Posterior vena cava (tissue), 2 donors: Measurements from ENCODE around the gene CTBP2. TPM values are rescaled to one million over a fixed set of nuclear protein-coding genes. Genes with fewer than 3 reads are reported as not detected.

Experiments used
- DNase-seq: peaks from one replicate; pipeline ENCODE4 v3.0.0-alpha.2; 2020; ENCODE audit warnings: low spot score
- intact Hi-C, 2 donors: fragments of 100-400 bp; cut with DNase I; formaldehyde crosslinking; loops; one replicate each; pipeline versions ENCODE4 v1.14.1 to v1.14.2; 2022 to 2023
- long read RNA-seq, 2 donors: library from polyadenylated mRNA; unstranded; transcript quantifications; one replicate each; pipeline ENCODE4 v2.0.0, GENCODE V29; 2020 to 2021
- total RNA-seq, 2 donors: library from RNA; stranded (reverse); fragmentation: NEBNext Ultra II Directional; extraction: Animal tissue kit (Norgen Biotek cat#: 25700); gene quantifications; one replicate each; pipeline ENCODE4 v1.2.1, GENCODE V29; 2021
- donor health status: DM: yes; HTN: yes; CAD: no.
- donor health status: DM: yes; HTN: yes; CAD: no.

CTBP2 gene
- 10 to 100 TPM; 44.4 to 47.3 TPM for total RNA-seq
- long read RNA-seq, donor 1, full-length matches to known transcripts = 8 of 25 reads
- long read RNA-seq, donor 1, partial matches to known transcripts = 3 of 25 reads
- long read RNA-seq, donor 1, other reads (novel, unspliced or antisense) = 14 of 25 reads
- long read RNA-seq, donor 2, full-length matches to known transcripts = 16 of 64 reads
- long read RNA-seq, donor 2, partial matches to known transcripts = 7 of 64 reads
- long read RNA-seq, donor 2, other reads (novel, unspliced or antisense) = 41 of 64 reads

GRCh38 chr10:125159932-125160855 lies at the start of gene CTBP2:
TSS of gene CTBP2 (minus strand) at chr10:125160563.
- no peak for DNase-seq
- intact Hi-C loops = loop anchor here in 1 of 2 donors (10.0 kb wide), 1 partner anchor 105 kb away; no protein-coding TSS in a partner anchor

GRCh38 chr10:125209591-125210355 lies 49.4 kb upstream of the CTBP2 start:
- no peak for DNase-seq
- intact Hi-C loops = no loop called here

DNA sequence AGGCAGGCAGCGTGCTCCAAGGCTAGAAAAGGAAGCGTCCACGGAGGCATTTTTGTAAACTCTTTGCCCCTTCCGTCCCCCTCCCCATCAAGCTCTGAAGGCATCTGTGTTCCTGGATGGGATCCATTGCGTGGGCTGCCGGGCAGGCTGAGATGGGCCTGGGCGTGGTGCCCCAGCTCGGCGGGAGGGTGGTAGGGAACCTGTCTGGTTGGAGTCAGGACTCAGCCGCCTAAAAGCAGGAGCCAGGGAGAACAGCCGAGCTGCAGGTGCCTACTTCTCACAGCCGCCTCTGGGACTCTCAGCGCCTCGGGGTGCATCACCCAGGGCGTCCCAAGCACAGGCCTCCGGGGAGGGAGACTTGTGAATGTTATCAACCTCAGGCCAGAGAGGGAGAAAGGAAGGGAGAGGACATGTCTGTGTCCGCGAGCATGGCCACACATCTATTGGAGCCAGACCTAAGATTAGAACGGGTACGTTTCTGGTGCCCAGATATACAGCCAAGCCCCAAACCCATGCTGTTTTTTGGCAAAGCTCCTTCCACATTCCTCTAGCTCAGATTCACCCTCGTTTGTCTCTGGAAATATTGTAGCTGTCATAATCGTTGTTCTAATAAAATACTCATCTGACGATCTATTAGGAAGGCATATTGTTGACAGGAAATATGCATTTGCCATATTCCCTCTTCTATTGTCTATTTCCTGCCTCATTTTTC lies 48.6 kb upstream of the CTBP2 start:
- intact Hi-C loops = no loop called here
- peak; percentile 72 for DNase-seq

DNA sequence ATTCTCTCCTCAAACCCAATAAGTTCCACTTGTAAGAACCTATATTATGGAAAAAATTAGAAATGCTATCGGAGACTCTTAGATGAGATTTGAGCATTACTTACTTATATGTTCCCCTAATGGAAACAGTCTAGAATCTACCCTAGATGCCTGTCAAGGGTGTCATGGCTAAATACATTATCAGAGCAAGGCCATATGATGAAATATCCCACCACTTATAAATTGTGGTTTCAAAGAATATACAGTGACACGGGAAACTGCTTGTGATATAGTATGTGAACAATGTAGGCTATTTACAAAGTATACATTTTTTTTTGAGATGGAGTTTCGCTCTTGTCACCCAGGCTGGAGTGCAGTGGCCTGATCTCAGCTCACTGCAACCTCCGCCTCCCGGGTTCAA lies 46.3 kb upstream of the CTBP2 start:
- no peak for DNase-seq
- intact Hi-C loops = no loop called here

- intact Hi-C loops = no loop called here
- DNase-seq = peak; percentile 32
These were observed 45.1 kb upstream of the CTBP2 start for GRCh38 chr10:125205431-125205830.

GRCh38 chr10:125204400-125204799 lies 44.0 kb upstream of the CTBP2 start:
- intact Hi-C loops = no loop called here
- peak; percentile 59 for DNase-seq

DNA sequence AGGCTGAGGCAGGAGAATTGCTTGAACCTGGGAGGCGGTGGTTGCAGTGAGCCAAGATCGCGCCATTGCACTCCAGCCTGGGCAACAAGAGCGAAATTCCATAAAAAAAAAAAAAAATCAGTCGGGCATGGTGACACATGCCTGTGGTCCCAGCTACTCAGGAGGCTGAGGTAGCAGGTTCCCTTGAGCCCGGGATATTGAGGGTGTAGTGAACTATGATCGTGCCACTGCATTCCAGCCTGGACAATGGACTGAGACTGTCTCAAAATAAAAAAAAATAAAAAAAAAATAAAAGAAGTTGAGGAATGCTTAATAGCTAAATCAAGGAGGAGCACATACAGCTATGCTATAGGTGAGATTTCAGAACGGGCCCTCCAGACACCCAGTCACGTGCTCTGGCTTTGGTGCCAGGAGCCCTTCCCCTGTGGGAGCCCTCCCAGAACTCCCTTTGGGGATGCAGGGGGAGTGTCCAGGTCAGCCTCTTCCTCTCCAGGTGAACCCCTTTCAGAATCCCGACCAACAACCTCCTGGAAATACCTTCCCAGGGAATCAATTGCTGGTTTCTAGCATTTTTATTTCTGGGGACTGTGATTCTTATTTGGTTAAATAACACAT lies 42.9 kb upstream of the CTBP2 start:
- DNase-seq = peak; percentile 53
- intact Hi-C loops = no loop called here

DNA sequence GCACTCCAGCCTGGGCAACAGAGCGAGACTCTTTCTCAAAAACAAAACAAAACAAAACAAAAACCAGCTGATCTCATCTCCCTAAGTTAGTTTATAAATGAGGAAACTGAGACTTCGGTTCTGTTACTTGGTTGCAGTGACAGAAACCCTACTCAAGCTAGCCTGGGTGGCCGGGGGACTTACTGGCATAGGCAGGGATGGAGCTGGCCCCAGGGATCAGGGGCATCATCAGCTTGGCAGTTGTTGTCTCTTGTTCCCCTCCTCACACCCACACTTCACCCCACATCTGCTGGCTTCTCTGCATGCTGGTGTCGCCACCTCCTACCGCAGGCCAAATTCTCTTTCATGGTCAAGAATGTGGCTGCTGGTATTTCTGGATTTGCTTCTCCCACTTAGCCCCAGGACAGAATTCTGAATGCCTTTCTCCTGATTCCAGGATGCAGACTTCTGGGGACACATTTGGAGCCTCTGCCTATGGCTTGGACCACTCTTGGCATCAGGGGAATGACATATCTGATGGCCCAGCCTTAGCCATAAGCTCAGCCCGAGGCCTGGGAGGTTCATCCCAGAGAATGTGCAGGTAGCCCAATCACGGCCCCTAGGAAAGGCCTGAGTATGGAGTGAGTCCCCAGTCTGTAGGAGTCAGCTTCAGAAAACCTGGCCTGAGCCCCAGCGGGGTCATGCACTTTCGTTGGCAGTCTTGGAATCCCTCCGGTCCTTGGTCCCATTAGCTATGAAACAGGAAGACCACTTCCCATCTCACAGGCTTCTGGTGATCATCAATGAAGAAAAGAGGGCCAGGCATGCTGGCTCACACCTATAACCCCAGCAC lies 41.6 kb upstream of the CTBP2 start:
- intact Hi-C loops = no loop called here
- DNase-seq = peak; percentile 50

DNA sequence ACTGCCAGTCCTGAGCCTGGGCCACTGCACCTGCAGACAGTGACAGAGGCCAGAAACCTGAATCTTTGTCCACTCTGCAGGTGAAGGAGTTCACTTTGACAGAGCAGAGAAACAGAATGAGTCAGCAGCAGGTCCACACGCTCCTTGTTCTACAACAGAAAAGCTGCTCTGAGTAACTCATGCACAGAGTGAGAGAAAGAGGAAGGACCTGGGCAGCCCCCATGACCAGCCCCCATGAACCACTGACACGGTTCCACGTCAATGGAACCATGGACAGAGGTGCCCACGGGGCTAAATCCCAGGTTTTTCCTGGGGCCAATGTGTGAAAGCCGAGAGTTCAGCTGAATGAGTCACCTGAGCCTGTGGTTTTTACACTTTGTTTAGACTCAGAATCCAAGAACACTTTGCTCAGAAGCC lies 40.8 kb upstream of the CTBP2 start:
- DNase-seq = no peak
- intact Hi-C loops = no loop called here

DNA sequence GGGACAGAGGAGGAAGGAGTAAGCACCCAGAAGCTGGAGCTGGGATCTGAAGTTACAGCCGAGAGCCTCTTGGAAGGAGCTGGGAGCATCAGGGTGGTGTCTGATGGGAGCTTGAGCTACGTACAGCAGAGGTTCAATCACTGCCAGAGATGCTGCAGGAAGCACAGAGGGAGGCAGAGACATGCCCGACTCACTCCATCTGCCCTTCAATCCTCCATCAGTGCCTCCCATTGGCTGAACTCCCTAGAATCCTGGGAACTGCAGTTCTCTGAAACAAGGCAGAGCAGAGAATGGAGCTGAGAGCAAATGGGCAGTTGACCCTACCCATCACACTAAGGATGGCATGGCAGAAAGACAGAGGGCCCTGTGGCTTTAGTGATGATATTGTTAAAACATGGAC lies 40.0 kb upstream of the CTBP2 start:
- no peak for DNase-seq
- intact Hi-C loops = no loop called here

GRCh38 chr10:125199270-125199669 lies 38.9 kb upstream of the CTBP2 start:
- intact Hi-C loops = no loop called here
- DNase-seq = no peak

DNA sequence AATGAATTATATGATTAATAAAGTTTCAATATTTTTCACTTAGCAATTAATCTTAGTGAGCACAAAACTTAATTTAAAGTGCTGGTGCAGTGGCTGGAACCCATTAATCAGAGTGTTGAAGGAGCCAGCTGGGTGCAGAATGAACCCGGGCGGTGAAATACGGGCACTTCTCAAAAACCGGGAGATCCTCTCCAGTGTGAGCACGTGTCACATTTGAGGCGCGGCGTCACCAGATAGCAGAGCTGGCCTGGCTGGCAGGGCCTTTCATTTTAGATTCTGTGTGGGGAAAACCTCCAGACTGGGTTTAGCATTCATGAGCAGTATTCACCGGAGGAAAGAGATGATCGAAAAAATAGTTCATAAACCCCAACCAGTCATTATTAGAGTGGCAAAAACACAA lies 34.5 kb upstream of the CTBP2 start:
- intact Hi-C loops = no loop called here
- DNase-seq = no peak

DNA sequence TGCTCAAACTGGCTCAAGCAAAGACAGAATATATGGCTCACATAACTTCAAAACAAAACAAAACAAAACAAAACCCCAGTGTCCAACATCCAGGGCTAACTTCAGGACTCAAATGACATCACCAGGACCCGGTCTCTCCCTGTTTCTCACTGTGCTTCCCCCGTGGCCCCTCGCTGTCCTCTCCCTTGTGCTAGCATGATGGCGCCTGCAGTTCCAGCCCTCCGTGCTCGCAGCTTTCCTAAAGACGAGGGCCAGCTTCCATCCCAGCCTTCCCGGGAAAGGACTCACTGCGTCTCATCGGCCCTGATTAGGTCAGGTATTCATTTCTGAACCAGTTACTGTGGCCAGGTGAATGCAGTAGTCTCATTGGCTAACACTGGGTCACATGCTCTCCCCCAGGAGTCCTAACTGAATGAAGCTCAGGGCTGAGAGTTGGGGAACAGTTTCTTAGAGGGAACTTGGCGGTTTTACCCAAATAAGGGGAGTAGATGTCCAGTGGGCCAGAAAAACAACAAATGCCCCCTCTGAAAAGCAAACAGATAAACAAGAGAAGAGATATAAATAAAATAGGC lies 33.0 kb upstream of the CTBP2 start:
- intact Hi-C loops = no loop called here
- no peak for DNase-seq

- intact Hi-C loops = no loop called here
- no peak for DNase-seq
These were observed 32.3 kb upstream of the CTBP2 start for GRCh38 chr10:125192620-125193019.

- no peak for DNase-seq
- intact Hi-C loops = no loop called here
These were observed 31.6 kb upstream of the CTBP2 start for GRCh38 chr10:125192005-125192404.

DNA sequence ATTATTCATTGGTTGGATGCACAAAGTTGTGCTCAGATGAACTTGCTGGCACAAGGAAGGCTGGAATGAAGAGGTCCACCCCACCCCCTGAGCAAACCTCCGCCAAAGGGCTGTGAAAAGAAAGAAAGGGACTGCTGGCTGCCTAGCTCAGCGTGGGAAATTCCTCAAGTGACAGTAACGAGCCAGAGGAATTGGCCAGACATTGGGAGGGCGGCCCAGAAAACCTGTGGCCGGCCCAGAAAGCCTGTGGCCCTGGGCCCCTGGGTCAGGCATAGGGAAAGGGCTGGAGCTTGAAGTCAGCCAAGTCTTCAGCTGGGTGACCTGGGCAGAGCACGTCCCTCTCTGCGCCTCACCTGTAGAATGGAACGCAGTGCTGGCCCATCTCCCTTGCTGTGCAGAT lies 30.6 kb upstream of the CTBP2 start:
- intact Hi-C loops = no loop called here
- no peak for DNase-seq

GRCh38 chr10:125190414-125190813 lies 30.1 kb upstream of the CTBP2 start:
- intact Hi-C loops = no loop called here
- no peak for DNase-seq

DNA sequence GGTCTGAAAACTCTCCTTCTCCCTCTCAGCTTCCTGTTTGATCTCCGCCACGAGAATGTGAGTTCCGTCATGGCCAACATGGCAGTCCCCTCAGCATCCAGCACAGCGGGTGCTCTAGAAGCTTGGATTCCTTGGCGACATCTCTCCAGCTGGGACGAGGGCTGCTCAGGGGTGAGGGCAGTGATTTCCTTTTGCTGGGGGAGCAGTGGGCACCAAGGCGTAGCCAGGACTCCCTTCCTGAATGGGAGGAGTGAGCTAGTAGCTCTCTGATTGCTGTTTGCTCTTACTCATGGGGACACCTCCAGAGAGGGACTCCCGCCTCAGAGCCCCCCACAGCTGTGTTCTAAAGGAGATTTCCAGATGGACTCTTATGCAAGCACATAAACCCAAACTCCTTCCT lies 28.8 kb upstream of the CTBP2 start:
- intact Hi-C loops = no loop called here
- no peak for DNase-seq
